Body of pancreas (tissue), 4 donors: ENCODE data around the gene EPHX1.

Source experiments
- CTCF ChIP-seq, 7 experiments: fragments of 450-650 bp in 4 of 7; fragments of 200-600 bp in 3 of 7; sonication (generic) in 3 of 7; IDR thresholded peaks; one replicate each; pipeline ENCODE4 v1.5.1; 2016 to 2019; ENCODE audit warnings: antibody characterized with exemption in 7 of 7
- POLR2A ChIP-seq, 3 donors: fragments of 450-650 bp; IDR thresholded peaks; one replicate each; pipeline ENCODE4 v1.6.1; 2016; ENCODE audit warnings: antibody characterized with exemption in 3 of 3, mild to moderate bottlenecking in 2 of 3

DNA sequence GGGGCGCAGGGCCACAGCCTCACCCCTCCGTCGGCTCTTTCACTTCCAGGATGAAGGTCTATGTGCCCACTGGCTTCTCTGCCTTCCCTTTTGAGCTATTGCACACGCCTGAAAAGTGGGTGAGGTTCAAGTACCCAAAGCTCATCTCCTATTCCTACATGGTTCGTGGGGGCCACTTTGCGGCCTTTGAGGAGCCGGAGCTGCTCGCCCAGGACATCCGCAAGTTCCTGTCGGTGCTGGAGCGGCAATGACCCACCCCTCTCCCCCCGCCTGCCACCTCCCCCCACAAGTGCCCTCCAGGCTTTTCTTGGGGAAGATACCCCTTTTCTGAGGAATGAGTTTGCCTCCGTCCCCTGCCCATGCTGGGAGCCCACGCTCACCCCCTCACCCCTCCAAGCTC, 35.2 kb downstream of the EPHX1 start:
- no peak for TF ChIP-seq CTCF (IDR thresholded peaks at IDR 0.05)
- TF ChIP-seq POLR2A (IDR thresholded peaks at IDR 0.05), result no peak
